HG03442 (cell line): ENCODE data around the gene AICDA.
A peak's percentile ranks its signal among the peaks of the same experiment; 100 is the strongest.
"Not testable (repeated sequence)": the region's sequence is repeated elsewhere in the genome, so short reads cannot be mapped to it uniquely, and the experiment has no call there.

Source experiments
- ATAC-seq: cut with Tn5 transposase; IDR thresholded peaks from one replicate; pipeline ENCODE4 v1.9.1; 2021; ENCODE audit warnings: mild to moderate bottlenecking, moderate library complexity; ENCODE audit not compliant: unreplicated experiment

The AICDA gene

DNA sequence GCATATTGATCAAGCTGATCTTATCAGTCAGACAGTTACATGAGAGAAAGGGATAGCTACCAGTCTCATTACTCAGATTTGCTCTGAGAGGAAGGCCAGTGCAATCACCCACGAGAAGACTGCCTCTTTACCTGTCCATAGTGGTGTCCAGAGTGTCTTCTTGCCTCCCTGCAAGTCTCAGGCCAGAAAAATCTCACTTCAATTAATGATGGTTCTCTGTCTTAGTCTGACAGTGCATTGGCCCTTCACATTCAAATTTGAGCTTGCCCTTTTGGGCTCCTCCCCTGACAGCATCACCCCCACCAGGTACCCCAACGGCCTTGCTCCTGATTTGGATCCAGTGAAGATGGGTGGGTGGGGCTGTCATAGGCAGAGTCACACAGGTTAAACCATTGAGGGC lies at the start of gene AICDA:
Gene AICDA (minus strand): TSS at position 231 of the 400 bp plus-strand sequence. CDS start 92 bp downstream, at position 139.
- ATAC-seq: peak; percentile 36

DNA sequence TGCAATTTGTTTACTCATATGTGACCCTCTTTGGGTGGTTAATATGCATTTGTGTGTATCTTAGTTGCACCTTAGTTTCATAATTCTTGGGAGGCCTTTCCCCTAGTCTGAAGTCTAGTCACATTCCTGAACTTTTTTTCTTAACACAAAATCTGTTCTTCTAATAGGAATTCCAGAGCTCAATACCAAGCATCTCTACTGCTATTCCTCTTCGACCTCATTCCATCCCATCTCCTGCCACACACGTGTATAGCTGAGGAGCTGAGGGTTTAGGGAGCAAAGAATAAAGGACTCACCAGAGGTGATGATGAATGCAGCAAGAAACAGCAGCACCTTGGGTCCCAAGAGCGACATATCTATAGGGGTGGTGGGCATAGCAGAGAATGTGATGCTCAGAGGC lies 49.1 kb upstream of the AICDA start:
- no peak for ATAC-seq

DNA sequence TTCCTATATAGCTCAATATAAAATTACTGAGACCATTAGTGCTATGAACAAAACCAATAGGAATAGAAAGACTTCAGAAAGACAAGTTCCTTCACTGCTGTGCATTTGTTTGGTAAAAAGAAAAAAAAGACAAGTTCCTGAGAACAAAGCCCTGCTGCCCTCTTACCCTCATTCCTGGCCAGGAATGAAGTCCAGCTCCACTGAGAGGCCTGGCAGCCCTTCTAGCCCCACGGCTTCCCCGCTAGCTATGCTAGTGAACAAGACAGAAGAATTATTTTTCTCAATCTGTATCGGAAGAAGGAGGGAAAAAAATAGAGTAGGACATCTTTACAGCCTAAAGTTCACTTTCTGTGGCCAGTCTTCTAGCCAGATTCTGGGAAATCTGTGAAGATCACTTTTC lies 48.4 kb upstream of the AICDA start:
- ATAC-seq: no peak

DNA sequence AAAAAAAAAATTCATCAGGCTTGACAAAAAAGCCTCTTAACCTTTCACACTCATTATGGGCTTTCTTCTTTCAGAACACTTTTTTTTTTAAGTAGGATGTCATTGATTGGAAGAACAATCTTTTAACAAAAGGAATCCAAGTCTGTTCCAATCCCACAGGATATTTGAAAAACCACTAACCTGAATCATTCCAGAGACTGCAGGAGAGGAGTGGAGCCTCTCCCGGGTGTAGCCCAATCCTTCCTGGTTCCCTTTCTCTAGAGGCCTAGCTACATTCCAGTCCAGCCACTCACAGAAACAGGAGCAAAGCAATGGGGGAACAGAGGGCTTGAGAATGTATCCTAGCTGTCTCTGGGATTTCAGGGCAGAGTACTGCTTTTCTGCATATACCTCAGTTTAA lies 45.7 kb upstream of the AICDA start:
- no peak for ATAC-seq

GRCh38 chr12:8655421-8655820 lies 42.8 kb upstream of the AICDA start:
- ATAC-seq: no peak

GRCh38 chr12:8648576-8649205 lies 36.0 kb upstream of the AICDA start:
- ATAC-seq: peak; percentile 81

GRCh38 chr12:8647968-8648367 lies 35.3 kb upstream of the AICDA start:
- no peak for ATAC-seq

DNA sequence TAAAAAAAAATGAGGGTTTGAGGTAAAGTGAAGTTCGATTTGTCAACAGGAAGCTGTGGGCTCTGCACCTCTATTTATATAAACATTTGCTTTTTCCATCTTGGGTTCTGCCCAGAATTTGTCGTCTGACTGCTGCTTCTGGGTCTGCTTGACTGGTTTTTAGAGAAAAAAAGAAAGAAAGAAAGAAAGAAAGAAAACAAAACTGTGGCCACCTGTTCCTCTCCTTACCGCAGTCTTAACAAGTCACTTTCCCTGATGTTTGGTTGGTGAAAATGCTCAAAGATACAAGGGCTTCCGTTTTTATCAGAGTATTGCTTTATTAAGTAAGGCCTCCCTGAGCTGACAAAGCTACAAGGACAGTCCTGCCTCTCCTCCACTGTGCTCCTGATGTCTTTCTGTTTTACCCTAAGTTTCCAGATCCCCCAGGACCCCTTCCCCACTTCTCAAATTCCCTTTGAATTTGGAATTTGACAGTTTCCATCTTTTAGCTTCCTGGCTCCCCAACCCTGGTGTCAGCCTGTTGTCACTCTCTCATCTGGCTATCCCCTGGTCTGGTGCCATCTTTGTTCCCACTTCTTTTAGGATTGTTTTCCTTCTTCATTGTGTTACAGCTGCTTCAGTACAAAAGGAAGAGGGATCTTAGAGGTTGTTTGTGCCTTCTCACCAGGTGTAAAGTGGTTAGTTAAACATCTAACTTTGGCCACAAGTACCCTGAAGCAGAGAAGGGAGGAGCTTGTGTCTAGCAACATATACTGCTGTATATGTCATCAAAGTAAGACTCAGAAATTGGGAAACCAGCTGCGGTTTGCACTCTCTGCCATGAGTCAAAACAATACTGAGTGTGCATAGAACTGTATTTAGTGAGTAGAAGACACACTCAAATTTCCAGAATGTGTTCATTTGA lies 31.9 kb upstream of the AICDA start:
- peak; percentile 48 for ATAC-seq

DNA sequence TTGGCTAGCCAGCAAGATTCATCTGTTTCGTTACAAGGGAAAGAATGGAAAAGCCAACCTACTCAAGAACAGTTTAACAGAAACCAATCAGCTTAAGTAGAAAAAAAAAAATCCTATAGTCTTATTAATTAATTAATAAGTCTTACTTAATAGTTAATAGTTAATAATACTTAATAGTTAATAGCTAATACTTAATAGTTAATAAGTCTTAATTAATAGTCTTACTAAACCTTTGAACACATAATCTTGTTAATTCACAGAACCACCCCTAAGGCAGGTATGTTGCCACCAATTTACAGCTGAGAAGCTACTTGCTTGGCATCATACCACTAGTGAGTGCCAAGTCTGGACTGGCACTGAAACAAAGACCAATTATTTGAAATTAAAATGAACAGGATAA lies 30.1 kb upstream of the AICDA start:
- no peak for ATAC-seq

DNA sequence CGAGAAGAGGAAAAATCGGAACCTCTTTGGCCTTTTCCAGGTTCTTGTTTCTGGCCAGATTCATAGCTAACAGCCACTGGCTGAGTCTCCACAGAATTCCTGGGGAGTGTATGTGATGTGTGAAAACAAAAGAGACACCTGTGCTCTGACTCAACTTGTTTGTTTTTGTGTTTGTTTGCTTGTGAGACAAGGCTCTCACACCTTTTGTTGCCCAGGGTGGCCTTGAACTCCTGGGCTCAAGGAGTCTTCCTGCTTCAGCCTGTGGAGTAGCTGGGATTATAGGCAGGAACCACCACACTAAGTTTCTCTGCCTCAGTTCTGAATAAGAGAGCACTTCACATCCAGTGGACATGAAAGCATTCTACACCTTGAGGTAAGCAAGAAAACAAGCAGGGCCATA lies 27.3 kb upstream of the AICDA start:
- no peak for ATAC-seq

GRCh38 chr12:8638951-8639350 lies 26.3 kb upstream of the AICDA start:
- ATAC-seq: no peak

GRCh38 chr12:8637666-8638065 lies 25.0 kb upstream of the AICDA start:
- ATAC-seq: no peak

- no peak for ATAC-seq
Observed at GRCh38 chr12:8637244-8637643, 24.6 kb upstream of the AICDA start.

- ATAC-seq: no peak
Observed at GRCh38 chr12:8636581-8636980, 23.9 kb upstream of the AICDA start.

DNA sequence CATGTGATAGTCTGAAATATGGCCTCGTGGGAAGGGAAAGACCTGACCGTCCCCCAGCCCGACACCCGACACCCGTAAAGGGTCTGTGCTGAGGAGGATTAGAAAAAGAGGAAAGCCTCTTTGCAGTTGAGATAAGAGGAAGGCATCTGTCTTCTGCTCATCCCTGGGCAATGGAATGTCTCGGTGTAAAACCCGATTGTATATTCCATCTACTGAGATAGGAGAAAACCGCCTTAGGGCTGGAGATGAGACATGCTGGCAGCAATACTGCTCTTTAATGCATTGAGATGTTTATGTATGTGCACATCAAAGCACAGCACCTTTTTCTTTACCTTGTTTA lies 23.3 kb upstream of the AICDA start:
- not testable (repeated sequence) for ATAC-seq

DNA sequence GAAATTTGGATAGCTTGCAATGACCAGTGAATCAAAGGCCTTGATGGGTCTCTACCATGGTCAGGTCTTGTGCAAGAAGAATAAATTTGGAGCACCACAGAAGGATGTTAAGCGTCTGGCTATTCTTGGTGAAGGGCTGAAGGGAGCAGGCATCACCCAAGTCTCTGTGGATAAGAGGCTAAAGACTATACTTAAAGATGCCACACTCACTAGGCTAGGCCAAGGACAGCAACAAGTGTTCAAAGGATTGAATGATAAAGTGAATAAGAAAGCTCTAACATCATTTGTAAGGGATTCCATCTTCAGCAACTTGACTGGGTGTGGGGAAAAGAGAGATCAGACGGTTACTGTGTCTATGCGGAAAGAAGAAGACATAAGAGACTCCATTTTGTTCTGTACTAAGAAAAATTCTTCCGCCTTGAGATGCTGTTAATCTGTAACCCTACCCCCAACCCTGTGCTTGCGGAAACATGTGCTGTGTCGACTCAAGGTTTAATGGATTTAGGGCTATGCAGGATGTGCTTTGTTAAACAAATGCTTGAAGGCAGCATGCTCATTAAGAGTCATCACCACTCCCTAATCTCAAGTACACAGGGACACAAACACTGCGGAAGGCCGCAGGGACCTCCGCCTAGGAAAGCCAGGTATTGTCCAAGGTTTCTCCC lies 22.8 kb upstream of the AICDA start:
- ATAC-seq: not testable (repeated sequence)

DNA sequence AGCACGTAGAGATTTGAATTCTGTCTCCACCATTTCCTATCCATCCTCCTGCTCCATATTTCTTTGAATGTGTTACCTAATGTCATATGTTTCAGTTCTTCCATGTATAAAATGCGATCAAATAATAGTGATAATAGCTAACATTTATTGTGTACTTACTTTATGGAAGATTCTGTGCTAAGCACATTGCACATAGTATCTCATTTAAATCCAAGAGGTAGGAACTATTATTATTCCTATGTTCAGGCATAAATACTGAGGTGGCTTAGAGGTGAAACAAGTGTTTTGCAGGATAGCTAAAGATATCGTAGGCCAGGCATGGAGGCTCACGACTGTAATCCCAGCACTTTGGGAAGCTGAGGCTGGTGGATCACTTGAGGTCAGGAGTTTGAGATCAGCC lies 17.5 kb upstream of the AICDA start:
- ATAC-seq: no peak

GRCh38 chr12:8629486-8630033 lies 16.9 kb upstream of the AICDA start:
- peak; percentile 90 for ATAC-seq

GRCh38 chr12:8628731-8629130 lies 16.1 kb upstream of the AICDA start:
- ATAC-seq: no peak

DNA sequence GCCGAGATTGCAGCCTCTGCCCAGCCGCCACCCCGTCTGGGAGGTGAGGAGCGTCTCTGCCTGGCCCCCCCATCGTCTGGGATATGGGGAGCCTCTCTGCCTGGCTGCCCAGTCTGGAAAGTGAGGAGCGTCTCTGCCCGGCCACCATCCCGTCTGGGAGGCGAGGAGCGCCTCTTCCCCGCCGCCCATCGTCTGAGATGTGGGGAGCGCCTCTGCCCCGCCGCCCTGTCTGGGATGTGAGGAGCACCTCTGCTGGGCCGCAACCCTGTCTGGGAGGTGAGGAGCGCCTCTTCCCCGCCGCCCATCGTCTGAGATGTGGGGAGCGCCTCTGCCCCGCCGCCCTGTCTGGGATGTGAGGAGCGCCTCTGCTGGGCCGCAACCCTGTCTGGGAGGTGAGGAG lies 12.1 kb upstream of the AICDA start:
- ATAC-seq: not testable (repeated sequence)

DNA sequence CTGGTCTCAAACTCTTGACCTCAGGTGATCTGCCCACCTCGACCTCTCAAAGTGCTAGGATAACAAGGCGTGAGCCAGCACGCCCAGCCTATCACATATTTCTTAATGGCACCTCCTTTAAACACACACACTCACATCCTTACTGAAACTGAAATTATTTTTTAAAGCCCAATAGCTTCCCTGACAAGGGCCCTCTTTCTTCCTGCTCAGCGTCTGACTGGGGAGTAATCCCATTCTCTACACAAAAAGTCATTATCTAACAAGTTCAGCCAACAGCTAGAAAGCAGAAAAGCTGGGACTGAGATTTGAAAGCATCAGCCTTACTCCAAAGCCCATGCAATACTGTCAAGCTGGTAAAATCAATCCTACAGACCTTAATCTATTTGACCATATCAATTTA lies 10.0 kb upstream of the AICDA start:
- no peak for ATAC-seq

DNA sequence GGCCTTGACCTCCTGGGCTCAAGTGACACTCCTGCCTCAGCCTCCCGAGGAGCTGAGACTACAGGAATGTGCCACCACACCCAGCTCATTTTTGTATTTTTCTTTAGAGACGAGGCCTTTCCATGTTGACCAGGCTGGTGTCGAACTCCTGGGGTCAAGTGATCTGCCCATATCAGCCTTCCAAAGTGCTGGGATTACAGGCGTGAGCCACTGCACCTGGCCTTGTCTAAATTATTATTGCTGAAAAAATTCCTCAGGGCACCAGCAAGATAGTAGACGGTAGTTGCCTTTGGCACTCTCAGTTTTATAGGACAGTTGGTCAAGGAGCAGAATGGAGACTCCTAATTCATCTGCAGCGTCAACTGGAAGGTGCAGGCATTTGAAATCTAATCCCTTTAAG lies 2.5 kb upstream of the AICDA start:
- no peak for ATAC-seq
